NCI-H1694 (cell line): ENCODE data around the gene TLCD3B.

ENCODE experiments used
- DNase-seq: peaks from one replicate; lab custom pipeline; 2025; lab: John Stamatoyannopoulos, UW

TLCD3B gene

DNA sequence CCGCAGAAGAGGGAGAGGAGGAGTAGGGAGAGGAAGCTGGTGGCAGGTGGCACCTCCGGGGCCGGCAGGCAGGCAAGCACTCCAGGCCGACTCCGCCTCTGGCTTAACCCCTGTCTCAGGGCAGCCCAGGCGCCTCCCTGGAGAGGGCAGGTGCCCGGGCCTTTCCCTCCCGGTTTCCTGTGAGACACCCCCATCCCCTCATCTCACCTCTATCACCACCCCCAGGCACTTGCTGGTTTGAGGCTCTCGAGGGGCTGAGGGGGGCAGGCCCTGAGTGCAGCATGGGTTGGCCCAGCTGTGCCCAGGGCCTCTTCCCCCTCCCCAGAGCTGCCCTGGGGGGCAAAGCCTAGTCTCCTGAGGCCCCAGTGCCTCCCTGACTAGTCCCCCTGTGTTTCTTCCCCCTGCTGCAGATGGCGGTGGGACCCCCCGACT is 26.2 kb downstream of the TLCD3B start:
- DNase-seq: no peak

- DNase-seq: no peak
Measured at GRCh38 chr16:30004424-30004776, 26.7 kb downstream of the TLCD3B start.

DNA sequence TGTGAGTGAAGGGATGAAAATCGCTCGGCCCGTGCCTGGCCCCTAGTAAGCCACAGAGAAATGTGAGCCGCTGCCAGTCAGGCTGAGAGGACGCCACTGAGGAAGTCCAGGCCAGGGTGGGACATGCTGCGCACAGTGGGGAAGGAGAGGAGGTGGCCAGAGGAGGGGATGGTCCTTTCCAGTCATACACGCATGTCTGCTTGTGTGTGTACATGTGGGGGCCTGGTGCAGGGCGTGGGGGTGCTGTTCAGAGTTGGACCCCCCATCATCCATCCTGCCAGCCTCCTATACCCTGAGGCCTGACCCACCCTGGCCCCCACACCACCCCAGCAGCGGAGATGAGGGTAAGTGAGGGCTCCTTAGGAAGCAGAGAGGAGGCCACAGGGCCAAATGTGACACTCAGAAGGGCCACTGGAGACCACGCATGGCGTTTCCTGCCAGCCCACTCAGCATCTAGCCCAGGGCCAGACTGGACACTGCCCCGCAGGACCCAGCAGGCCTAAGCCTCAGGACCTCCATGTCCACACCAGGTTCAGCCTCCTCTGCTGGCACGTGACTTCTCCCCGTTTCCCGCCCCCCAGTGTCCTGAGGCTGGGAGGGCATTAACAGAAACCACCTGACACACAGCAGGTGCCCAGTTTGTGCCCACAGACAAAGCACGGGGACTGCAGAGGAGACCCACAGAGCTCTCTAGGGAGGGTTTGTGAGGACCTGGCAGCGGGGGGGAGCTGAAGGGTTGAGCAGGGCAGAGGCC is 27.2 kb downstream of the TLCD3B start:
- DNase-seq: no peak

DNA sequence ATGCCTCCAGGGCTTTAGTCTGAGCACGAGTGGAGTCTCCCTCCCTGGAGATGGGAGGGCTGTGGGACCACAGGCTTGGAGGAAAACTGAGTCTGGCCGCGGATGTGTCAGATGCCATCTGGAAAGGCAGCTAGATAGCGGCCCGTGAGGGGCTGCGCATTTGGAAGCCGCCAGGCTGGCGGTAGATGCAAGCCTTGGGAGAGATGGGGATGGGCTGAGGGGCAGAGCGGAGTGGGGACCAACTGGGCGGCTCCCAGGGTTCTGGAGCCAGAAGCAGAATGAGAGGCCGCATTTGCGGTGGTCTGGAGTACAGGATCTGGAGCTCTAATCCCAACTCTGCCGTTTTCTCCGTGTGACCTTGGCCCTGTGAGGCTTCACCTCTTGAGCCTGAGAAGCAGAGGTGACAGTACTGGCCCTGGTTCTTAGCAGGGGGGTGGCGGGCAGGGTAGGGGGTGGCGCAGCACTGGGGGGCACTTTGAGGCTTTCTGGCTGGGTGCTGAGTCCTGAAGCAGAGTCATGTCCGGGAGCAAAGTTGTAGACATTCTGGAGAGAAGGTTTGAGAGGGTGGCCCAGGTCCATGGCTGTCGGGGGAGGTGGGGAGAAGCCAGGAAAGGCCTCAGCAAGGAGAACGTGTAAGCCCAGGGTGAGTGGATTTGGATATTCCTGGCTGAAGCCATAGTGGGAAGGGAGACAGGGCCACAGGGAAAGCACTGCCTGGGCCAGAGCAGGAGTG is 28.3 kb downstream of the TLCD3B start:
- no peak for DNase-seq

- DNase-seq: no peak
Measured at GRCh38 chr16:30000735-30001631, 30.1 kb downstream of the TLCD3B start.

DNA sequence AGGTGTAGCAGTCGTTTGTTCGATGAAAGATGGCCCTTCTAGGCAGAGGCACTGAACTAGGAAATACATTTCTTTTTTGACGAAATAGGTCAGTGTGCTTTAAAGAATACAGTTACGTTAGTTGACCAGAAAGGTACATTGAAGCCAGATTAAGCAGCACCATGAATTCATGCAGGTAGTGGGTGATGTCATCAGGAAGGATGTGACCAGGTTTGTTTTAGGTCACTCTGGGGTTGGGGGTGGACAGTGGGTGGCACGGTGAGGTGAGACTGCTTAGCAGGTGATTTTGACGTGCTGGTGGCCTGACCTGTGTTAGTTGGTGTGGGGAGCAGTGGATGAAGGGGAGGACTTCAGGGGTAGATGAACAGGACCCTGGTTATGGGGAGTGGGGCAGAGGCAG is 31.5 kb downstream of the TLCD3B start:
- DNase-seq: no peak

GRCh38 chr16:29996766-29997250 is 34.3 kb downstream of the TLCD3B start:
- DNase-seq: no peak

GRCh38 chr16:29995911-29996765 is 34.9 kb downstream of the TLCD3B start, which contains the start of gene INO80E:
Gene INO80E (plus strand): TSS chr16:29996241. CDS start chr16:29996311, 70 bp downstream.
- DNase-seq: peak; percentile 84

DNA sequence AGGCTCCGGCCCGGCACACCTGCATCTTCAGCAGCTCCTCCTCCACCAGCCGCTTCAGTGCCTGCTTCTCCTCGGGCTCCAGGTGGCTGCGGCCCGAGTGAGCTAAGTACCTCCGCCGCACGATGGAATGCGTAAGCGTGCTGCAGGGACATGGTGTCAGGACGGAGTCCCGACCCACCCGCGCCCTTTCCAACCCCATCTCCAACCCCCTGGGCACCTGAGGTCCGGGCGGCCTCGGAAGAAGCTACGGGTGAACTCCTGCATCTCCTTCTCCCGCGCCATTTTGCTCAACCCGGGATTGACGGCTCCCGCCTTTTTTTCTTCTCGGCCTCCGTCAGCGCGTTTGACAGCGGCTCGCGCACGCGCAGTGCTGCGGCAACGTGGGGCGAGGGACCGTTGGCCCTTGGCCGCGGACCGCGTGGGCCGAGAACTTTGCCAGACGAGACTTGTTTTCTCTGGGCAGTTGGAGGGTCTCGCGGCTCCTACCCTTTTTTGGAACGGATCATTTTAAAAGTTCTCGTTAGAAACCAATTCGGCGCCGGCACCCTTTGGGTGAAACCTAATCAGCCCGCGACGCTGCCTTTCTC is 35.7 kb downstream of the TLCD3B start, which contains the start of gene HIRIP3:
TSS of gene HIRIP3 (minus strand) at position 294 of the 587 bp plus-strand sequence. CDS start at position 282, 12 bp downstream.
- DNase-seq: peak; percentile 63

DNA sequence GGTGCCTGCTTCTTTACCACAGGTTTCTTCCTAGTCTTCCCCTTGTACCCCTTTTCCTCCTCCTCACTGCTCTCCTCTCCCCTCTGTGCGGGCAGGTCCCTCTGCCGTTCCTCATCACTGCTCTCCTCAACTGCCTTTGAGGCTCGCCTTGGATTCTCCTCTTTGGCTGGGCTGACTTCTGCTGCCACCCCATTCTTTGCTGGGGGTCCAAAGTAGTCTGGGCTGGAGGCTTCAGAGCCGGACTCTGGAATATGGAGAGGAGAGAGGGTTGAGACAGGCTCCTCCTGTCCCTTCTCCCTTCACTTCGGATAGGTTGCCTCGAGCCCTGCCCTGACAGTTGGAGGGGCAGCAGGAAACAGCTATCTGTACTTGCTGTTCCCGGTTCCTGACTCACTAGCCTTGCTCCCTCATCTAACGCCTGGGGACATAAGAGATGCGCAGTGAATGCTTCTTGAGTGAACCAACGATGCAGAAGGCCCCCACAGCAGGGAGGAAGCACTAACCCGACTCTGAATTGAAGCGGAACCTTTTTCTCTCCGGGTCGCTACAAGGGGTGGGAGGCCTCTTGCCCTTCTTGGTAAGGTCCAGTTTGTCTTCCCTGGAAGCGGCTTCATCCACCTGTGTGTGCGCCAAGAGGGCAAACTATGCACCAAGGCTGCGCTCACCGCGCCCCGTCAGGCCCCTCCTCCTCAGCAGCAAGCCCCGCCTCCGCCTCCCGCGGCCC is 36.3 kb downstream of the TLCD3B start:
- no peak for DNase-seq

DNA sequence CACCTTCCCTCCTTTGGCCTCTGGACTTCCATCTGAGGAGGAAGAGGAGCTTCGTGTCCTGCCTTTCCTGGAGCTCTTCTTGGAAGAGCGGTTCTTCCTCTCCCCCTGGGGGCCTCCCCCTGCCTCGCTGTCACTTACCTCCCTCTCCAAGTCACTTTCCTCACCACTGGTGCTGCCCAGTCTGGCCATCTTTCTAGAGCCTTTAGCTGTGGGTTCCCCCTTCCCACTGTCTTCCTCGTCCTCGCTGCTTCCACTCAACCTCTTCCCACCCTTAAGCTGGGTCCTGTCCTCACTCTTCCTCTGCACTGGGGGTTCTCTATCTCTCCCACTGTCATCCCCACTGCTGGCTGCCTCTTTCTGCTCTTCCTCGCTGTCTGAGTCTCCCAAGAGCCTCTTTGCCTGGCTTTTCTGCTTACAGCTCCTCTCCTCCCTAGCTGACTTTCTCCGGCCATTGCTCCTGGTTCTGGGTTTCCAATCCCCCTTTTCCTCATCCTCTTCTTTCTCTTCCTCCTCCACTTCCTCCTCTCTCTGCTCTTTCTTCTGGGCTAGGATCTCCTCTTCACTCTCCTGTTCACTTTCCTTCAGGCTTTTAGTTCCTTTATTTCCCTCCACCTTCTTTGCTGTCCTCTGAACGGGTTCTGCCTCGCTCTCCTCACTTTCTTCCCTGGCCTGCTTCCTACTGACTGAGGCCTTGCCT is 37.0 kb downstream of the TLCD3B start:
- no peak for DNase-seq

- DNase-seq: no peak
Measured at GRCh38 chr16:29993191-29993902, 37.7 kb downstream of the TLCD3B start.

GRCh38 chr16:29992344-29992967 is 38.6 kb downstream of the TLCD3B start:
- DNase-seq: no peak

- DNase-seq: no peak
Measured at GRCh38 chr16:29991571-29991904, 39.5 kb downstream of the TLCD3B start.

GRCh38 chr16:29990883-29991570 is 40.0 kb downstream of the TLCD3B start:
- DNase-seq: no peak

DNA sequence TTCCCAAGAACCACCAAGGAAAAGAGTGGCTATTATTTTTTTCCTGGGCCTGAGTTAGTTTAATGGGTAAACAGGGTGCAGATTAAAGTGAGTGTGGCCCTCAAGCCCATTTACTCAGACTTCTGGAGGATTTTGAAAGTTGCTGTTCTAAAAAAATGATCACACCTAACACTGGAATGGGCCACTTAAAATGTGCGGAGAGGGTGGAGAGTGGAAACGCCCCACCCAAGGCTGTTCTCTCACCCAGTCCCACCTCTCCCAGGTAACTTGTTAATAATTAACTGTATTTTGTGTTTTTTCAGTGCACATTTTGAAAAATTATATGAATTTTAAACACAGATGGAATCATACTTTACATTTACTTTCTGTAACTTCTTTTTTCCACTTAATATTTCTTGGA is 41.0 kb downstream of the TLCD3B start:
- DNase-seq: no peak

GRCh38 chr16:29989111-29989858 is 41.8 kb downstream of the TLCD3B start:
- no peak for DNase-seq
